HL-60/S4 treated with phorbol 12-myristate 13-acetate at 8.2 ng/mL for 4 days and 3 days (cell line): ENCODE data around the gene SMIM3.

ENCODE experiments used
- in situ Hi-C: fragments of 300-500 bp; cut with MboI; formaldehyde crosslinking; loops from 2 replicates; pipeline ENCODE4 v1.15.0; 2022; ENCODE audit warnings: low sequenced_read_pairs

Gene SMIM3

DNA sequence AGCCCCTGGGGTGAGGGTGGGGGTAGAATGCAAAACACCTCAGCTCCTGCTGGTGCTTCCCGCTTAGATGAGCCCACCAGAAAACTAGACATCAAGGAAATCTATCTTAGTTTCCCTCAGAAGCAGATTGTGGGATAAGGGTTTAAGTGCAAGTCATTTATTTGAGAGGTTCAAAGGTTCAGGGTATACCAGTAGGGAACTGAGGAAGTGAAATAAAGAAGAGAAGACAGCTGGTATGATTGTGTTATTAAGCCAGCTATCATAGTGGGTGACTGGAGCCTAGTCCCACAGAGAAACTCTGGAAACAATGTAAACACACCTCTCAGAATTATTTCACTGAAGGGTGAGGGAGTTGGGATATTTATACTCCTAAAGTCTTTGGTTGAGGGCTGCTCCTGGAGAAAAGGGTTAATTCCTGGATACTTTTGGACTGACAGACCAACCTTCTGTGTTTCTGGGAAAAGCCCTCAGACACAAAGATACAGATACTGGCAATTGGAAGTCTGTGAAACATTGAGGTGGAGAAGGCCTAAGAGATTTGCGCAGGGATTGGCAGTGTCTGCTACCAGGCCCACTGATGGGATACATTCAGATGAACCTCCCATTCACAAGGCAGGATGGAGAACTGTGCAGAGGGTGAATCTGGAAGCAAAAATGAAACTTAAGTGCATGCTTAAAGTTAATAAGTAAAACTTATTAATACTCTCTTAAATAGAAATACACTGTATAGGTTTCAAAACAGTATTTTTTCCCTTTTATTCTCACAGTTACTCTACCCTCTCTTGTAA is 13.4 kb upstream of the SMIM3 start:
- in situ Hi-C loops: no loop called here

DNA sequence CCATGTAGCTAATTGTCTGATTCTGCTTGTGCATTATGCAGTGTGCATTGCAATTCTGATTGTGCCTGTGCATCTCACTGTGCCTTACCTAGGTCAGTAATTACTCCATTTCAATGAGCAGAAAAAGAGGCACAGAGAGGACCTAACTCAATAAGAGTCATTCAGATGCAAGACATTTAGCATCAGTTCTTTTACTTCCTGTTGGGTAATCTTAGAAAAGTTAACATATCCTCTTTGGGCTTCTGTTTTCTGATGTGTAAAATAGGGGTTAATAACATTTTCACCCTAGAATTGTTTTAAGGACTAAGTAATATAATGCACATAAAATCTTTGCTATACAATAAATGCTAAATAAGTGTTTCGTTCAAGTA is 12.8 kb upstream of the SMIM3 start:
- in situ Hi-C loops: no loop called here

DNA sequence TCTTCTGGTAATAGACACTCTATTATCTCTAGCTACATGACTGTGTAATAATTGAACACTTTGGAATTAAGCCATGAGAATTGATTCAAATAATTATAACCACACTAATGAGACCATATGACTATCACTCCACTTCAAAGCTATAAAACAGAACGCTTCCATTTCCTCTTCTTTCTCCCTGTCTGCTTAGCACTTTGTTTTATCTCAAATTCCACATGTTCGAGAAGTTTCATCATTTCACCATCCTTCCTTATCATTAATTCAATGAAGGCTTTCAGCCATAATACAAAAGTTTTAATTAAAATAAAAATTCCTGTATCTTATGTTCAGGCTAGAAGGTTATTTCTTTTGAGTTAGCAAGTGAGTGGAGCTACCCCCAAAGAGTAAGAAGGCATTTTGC is 12.3 kb upstream of the SMIM3 start:
- in situ Hi-C loops: no loop called here

DNA sequence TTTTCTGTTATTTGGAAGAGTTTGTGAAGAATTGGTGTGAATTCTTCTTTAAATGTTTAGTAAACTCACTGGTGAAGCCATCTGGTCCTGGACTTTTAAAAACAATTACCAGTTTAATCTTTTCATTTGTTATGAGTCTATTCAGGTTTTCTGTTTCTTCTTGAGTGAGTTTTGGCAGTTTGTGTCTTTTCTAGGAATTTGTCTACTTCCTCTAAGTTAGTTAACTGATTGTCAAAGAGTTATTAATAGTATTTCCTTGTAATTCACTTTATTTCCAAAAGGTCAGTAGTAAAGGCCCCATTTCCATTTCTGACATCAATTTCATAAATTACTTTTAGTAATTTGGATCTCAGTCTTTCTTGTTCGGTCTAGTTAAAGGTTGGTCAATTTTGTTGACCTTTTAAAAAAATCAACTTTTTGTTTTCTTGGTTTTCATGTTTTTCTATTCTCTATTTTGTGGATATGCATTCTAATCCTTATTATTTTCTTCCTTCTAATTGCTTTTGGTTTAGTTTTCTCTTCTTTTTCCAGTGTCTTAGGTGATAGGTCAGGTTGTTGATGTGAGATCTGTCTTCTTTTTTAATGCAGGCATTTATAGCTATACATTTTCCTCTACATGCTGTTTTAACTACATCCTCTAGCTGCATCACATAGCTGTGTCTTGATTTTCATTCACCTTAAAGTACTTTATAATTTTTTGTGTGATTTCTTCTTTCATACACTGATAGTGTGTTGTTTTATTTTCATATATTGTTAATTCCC is 7.3 kb upstream of the SMIM3 start:
- in situ Hi-C loops: no loop called here

DNA sequence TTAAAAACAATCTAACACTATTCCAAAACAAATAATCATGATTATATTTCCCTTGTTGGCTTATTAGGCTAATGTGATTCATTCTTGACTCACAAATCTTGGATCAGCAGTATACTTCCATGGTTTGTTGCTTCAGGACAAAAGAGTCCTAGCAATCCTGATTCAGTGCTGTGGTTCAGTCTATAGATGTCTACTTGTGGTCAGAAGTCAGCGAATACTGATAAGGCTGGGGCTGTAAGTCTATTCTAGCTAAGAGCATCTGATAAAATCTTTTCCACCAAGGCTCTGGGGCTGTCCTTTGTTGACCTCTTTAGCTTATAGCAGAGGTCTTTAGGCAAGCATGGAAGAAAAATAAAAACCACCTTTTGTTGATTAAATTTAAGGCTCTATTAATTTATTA is 4.4 kb upstream of the SMIM3 start:
- in situ Hi-C loops: no loop called here

DNA sequence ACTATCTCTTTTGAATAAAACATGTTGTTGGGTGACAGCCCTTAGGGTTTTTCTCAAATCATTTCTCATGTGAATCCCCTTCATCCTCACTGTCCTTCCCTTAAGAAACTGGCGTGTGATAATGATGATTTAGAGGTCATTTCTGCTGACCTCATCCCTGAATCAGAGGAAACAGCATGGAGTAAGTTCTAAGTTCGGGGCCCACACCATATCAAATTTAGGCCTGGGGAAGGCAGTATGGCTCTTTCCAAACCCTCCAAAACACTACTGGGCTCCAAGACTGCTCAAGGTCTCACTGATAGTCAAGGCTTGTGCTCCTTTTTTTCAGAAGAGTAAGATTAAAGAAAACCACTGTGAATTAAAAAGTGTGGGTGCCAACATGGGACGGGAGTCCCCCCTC is 872 bp upstream of the SMIM3 start:
- in situ Hi-C loops: no loop called here

DNA sequence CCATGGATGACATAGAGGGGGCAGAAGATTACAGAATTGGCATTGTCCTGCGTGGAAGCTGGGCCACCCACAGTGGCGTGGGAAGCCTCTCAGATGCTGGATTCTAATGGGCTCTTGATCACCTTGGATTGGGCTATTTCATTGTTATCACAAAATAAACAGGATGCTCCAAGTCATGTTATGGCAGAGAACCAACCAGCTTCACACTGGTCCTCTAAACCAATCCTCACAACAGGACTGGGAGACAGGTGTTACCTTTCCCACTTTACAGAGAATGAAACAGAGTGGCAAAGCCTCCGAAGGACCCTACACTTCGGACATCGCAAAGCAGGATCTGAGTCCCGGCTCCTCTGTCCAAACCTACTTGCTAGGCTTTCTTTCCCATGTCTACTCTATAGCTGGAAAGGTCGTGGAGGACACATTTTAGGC is 455 bp upstream of the SMIM3 start:
- in situ Hi-C loops: no loop called here

DNA sequence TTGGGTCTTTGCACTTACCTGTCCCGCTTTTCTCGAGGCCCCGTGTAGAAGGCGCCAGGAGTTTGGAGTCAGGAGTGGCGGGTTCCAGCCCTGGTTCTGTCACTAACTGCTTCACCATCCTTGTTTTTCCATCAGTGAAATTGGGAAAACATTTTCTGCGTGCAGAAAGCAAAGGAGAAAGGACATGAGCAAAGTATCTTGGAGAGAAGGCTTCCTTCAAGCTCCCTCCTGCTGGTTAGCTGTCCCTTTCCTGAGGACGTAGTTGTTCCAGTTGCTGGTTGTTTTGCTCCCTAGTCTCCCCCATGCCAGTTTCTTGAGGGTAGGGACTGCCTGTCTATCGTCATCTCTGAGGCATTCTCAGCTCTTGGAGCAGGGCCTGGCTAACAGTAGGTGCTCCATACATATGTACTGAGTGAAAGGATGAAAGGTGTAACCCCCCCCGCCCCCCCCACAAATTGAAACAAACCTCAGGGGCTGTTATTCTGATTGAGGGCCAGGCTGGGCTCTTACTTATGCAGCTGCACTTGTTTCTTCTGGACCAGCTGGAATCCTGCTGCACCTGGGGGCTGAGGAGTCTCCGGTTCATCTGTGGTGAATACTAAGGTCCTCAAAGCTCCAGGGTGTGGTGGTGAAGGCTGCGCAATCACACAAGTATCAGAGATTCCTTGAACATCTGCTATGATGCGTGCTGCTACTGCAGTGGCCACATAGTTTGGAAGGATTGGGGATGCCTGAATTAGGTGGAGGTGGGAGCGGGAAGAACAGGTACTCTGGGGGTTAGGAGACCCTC is 1.0 kb downstream of the SMIM3 start:
- in situ Hi-C loops: no loop called here

DNA sequence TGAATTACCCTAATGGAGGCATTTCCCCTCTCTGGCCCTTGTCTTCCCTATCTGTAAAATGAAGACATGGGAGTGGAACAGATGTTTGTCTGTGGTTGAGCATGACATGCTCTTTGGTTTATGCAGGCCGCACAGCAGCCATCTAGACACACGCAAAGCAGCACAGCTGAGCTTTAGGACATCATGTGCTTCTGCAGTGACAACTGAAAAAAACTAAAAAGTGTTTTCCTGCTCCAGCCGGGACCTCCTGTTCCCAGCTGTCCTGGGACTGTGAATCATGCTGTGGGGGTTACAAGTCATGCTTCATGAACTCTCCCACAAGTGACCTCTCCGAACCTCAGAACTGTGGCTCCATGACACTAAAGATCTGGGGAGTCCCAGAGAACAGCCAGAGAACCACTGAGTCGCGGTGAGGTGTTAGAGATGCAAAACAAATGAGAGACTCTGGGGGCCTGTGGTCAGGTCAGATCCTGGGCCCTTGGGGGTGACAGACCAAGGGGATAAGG is 1.7 kb downstream of the SMIM3 start:
- in situ Hi-C loops: no loop called here

DNA sequence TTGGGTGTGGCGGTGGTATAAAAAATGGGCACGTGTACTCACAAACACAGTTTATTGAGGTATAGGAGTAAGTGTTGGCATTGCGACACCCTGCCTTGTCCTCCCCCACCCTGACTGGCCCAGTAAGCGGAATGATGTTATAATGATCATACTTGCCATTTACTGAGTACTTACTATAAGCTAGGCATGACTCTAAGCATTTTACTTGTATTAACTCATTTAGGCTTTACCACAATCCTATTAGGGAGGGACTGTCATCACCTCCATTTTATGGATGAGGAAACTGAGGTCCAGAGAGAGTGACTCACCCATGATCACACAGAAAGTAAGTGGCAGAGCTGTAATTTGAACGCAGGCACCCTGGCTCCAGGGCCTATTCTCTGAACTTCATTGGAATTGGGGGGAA is 2.3 kb downstream of the SMIM3 start:
- in situ Hi-C loops: no loop called here

DNA sequence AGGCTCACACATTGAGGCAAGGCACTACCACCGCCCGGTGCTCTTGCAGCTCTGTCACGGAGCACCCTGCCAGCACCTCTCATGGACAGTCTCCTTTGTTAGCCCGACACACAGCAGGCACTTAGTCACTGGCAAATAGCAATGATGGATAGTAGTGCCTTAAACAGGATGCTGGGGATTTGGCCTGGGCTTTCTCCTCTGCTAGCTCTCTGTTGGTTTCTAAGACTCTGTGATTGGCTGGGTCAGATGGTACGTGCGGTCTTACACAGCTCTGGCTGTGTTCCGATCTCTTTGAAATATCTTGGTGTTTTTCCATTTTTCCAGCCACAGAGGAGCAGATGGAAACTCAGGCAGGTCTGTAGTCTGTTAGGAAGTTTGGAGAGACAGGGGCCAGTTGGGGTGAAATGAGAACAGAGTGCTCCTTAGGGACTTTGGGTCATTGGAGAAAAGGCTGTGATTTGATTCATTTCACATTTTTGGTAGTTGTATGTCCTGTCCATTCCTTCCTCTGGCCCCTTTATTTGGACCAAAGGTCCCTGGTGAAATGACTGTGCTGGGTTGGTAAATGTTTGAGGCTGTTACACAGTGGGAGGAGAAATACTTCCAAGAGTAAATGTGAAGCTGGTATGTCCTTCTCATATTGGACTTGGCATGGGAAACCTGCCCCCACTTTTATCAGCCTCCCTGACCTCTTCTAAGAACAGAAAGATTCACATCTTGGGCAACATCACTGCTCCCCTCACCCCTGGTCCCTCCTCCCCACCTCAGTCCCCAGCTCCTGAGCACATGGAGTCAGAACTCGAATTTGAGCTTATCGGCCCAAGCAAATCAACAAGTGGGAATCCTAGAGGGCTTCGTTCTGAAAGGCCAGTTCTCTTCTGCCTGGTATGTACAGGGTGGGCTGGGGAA is 3.4 kb downstream of the SMIM3 start:
- in situ Hi-C loops: no loop called here

DNA sequence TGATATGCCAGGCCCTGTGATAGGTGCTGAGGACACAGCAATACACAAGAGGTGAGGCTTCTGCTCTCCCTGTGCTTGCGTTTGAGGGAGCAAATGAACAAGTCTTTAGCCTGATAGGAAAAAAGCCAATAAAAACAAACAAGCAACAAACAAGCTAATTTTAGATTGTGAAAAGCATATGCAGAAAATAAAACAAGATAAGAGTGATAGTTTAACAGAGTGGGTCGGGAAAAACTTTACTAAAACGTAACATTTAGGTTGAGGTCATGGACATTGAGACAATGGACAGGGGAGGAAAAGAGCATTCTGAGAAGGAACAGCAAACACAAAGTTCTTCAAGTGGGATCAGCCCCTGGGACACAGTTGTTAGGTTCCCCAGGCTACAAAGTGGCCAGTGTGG is 4.3 kb downstream of the SMIM3 start:
- in situ Hi-C loops: no loop called here

DNA sequence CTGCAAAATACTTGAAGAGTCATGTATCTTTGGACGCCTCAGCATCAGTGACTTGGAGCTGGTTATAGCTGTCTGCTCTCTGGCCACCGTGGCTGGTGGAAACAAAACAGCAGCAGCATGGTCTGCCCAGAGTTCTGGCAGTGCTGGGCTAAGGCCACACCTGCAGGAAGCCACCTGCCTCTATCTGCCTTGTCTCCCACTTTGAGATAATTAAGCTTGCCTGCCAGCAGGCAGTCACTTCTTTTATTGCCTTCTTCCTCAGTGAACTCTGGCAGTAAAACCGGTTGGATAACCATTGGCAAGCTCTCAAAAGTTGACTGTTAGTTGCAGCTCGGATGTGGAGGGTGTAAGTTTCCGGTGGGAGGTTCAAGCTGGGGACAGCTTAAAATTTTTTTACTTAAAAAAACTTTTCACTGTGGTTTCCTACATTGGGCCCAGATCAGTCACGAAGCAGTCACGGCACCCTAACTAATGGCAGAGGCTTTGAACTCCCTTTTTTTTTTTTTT is 4.9 kb downstream of the SMIM3 start:
- in situ Hi-C loops: no loop called here

DNA sequence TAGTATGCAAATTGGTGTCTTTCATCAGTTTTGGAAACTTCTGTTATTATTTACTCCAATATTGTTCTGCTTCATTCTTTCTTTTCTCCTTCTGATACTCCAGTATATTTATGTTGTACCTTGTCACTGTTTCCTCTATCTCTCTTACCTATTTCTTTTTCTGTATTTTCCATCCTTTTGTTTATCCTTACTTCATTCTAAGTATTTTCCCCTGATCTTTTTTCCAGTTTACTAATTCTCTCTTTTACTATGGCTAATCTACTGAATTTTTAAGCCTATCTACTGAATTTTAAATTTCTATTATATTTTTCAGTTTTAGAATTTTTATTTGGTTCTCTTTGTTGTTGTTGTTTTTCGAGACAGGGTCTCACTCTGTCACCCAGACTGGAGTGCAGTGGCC is 7.4 kb downstream of the SMIM3 start:
- in situ Hi-C loops: no loop called here

DNA sequence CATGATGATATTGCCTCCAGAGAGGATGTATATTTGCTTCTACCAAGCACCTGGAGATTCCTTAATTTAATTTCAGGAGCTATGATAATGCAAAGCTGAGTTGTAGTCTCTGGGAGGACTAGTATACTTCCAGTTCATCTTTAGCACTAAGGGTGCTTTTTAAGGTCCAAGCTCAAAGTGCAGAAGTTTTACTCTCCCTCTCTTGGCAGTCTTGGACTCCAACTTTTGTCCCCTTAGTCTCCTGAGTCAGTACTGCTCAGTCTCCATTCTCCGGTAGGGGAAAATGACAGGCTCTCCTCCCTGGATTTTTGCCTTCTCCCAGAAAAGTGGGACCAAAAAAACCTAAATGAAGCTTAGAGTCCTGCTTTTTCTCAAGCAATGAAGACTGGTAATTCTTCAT is 8.3 kb downstream of the SMIM3 start:
- in situ Hi-C loops: no loop called here

DNA sequence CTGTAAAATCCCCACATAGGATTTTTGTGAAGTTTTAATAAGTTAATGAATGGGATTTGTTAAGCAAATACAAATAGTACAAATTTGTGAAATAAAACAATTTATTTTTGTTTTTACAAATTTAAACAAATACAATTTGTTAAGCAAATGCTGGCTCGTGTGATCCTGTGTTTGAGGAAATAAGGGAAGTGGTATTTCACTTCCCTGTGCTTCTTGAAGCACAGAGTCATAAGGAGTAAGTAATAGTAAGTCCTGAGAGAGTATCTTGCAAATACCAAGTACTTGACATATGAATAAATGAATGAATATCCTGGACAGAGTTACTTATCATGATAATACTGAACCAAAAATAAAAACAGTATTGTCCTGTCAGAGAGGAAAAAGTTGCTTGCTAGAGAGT is 9.1 kb downstream of the SMIM3 start:
- in situ Hi-C loops: no loop called here

DNA sequence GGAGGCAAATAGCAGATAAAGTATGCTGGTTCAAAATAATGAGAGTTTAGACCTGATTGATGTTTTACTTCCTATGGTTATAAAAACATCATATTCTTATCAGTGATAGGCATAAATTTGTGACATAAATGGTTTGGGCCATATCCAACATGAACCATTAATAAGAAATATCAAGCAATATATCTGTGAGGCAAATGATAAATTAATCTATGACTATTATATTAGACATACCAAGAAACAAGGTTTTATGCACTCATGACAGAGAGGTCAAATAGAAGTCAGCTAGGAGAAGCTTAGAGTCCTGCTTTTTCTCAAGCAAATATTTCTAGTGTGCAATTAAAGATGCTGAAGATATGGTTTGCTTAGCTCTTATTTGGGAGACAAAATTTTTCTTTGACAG is 10.4 kb downstream of the SMIM3 start:
- in situ Hi-C loops: no loop called here

DNA sequence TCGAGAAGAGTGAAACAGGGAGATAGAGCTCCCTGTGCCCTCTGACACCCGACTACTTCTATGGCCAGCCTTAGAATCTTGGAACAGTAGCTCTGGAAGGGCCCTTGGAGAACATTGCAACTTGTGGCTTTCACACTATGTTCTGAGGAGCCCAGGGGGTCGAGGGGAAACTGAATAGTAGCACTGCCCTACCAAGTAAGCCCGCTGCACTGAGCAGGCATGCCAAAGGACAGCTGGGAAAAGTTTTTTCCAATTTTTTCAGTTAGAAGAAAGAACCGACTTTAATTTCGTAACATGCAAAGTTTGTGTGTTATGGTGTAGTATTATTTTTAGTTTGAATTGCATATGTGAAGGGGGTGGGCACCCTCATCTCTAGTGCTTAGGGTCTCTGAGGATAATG is 10.9 kb downstream of the SMIM3 start:
- in situ Hi-C loops: no loop called here

DNA sequence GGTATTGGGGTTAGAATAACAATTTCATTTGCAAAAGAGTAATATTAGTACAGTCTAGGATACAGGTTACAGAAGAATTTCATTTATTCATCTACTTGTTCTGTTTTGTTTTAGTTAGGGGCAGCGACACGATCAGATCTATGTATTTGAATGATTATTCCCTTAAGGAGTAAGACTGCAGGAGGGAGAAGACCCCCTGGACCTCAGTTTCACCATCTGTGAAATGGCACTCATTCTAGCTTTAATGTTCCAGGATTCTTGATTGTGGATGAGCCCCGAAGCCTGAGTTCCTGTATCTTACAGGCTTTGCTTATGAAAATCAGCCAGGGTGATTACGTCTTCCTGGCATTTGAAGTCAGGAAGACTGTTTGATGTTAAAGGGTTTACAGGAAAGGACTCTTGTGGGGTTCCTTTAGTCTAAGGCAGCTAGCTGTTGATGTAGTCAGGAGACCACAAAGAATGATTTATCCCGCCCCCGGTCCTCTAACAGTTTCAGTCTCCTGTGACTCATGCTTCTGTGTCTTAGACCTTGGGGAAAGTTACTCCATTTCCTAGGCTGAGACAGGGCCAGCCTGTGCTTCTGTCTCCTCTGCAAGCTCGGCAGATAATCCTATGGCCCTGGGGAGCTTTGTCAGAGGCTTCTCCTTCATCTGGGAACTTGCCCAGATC is 11.5 kb downstream of the SMIM3 start:
- in situ Hi-C loops: no loop called here

DNA sequence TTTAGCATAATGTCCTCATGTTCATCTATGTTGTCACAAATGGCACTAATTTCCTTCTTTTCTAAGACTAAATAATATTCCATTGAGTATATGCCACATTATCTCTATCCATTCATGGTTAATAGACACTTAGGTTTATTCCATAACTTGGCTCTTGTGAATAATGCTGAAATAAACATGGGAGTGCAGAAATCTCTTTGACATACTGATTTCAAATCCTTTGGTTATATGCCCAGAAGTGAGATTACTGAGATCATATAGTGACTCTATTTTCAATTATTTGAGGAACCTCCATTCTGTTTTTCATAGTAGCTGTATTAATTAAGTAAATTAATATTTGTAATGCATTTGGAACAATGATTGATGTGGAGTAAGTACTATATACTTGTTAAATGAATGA is 13.0 kb downstream of the SMIM3 start:
- in situ Hi-C loops: no loop called here
